ENCODE data around the gene CHGA. TPM values are rescaled to one million over a fixed set of nuclear protein-coding genes. Genes with fewer than 3 reads are reported as not detected.

The CHGA gene
- total RNA-seq, 4 donors from 2014 or later: not detected

DNA sequence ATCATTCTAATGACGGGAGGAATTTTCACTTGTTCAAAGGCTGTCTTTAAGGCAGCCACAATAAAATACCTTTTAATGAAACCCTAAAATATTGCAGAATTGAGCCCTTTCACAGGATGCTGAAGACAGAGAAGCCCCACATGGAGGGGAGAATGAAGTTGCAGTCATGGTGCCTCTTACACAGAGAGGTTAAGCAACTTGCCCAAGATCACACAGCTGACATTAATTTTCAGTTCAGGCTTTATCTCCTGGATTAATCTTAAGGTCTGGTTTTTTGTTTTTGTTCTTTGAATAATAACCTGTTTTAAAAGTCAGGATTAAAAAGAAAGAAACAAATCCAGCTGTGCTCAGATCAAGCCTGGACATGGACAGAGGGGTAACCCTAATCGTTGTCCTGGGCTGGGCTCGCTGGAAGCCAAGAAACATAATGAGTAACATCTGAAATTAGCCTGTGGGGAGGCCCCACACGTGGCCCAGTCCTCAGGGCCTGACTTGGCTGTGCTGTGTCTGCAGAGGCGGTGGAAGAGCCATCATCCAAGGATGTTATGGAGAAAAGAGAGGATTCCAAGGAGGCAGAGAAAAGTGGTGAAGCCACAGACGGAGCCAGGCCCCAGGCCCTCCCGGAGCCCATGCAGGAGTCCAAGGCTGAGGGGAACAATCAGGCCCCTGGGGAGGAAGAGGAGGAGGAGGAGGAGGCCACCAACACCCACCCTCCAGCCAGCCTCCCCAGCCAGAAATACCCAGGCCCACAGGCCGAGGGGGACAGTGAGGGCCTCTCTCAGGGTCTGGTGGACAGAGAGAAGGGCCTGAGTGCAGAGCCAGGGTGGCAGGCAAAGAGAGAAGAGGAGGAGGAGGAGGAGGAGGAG lies 8.0 kb downstream of the CHGA start:
- Histone ChIP-seq H3K27me3 (no peaks in the 10 kb centered on the region), H3K9me3 (no peaks in the 10 kb centered on the region), H3K4me3 (no peak overlapping the region), H3K4me1 (peaks cover 0 to 6% (median 0%) of the 10 kb centered on the region in 4 donors), H3K36me3 (peaks cover 0 to 15% (median 4%) of the 10 kb centered on the region in 3 donors), H3K27ac (peak overlapping the region in 1 of 4 donors; percentile 17)
- DNase-seq (ENCODE audit: low spot score in 2 of 2): no peak
- 55 to 58% methylated on average over 8 of the region's 8 CpGs for WGBS, 2 donors
- no peak for TF ChIP-seq POLR2A (IDR thresholded peaks at IDR 0.05)
- no peak for TF ChIP-seq EP300 (IDR thresholded peaks at IDR 0.05)
- TF ChIP-seq, protein P1, sequence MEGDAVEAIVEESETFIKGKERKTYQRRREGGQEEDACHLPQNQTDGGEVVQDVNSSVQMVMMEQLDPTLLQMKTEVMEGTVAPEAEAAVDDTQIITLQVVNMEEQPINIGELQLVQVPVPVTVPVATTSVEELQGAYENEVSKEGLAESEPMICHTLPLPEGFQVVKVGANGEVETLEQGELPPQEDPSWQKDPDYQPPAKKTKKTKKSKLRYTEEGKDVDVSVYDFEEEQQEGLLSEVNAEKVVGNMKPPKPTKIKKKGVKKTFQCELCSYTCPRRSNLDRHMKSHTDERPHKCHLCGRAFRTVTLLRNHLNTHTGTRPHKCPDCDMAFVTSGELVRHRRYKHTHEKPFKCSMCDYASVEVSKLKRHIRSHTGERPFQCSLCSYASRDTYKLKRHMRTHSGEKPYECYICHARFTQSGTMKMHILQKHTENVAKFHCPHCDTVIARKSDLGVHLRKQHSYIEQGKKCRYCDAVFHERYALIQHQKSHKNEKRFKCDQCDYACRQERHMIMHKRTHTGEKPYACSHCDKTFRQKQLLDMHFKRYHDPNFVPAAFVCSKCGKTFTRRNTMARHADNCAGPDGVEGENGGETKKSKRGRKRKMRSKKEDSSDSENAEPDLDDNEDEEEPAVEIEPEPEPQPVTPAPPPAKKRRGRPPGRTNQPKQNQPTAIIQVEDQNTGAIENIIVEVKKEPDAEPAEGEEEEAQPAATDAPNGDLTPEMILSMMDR (IDR thresholded peaks at IDR 0.05): no peak

GRCh38 chr14:92931681-92932447 lies 8.9 kb downstream of the CHGA start:
- 79% methylated on average over 18 of the region's 18 CpGs for WGBS, 2 donors
- Histone ChIP-seq H3K9me3 (no peaks in the 10 kb centered on the region), H3K4me1 (peaks cover 0 to 6% (median 0%) of the 10 kb centered on the region in 4 donors), H3K27ac (peak overlapping the region in 1 of 4 donors; percentile 17), H3K27me3 (no peaks in the 10 kb centered on the region), H3K4me3 (no peak overlapping the region), H3K36me3 (peaks cover 0 to 24% (median 6%) of the 10 kb centered on the region in 3 donors)
- DNase-seq (ENCODE audit: low spot score in 2 of 2): no peak
- no peak for TF ChIP-seq EP300 (IDR thresholded peaks at IDR 0.05)

DNA sequence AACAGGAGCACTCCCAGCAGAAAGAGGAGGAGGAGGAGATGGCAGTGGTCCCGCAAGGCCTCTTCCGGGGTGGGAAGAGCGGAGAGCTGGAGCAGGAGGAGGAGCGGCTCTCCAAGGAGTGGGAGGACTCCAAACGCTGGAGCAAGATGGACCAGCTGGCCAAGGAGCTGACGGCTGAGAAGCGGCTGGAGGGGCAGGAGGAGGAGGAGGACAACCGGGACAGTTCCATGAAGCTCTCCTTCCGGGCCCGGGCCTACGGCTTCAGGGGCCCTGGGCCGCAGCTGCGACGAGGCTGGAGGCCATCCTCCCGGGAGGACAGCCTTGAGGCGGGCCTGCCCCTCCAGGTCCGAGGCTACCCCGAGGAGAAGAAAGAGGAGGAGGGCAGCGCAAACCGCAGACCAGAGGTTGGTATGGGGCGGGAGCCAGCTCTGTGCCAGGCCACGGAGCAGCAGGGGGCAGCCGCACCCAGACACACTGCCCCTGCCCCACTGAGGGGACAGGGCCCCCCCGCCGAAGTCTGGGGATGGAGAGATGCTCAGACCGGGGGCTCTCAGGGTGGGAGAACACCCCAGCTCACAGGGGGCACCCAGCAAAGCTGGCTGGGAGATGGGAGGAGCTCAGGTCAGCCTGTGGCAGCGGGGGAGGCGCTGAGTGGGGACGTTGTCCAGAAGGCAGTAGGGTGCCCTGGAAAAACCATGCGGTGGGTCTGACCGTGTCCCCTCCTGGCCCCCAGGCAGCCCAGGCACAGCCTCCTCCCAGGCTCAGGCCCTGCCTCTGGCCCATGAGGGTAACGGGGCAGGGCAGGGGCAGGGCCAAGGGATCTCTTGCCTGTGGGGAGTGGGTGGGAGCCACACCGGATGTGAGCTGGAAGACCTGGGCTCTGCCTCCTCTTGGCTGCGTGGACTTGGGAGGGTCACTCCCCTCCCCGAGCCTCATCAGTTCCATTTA lies 9.8 kb downstream of the CHGA start:
- TF ChIP-seq POLR2A (IDR thresholded peaks at IDR 0.05): no peak
- no peaks in the 10 kb centered on the region for H3K27me3 ChIP-seq
- H3K4me3 ChIP-seq: no peak overlapping the region
- peaks cover 0 to 33% (median 6%) of the 10 kb centered on the region in 3 donors for H3K36me3 ChIP-seq
- peaks cover 0 to 6% (median 0%) of the 10 kb centered on the region in 4 donors for H3K4me1 ChIP-seq
- DNase-seq (ENCODE audit: low spot score in 2 of 2): no peak
- H3K9me3 ChIP-seq: no peaks in the 10 kb centered on the region
- 65% methylated on average over 33 to 35 of the region's 35 CpGs for WGBS, 2 donors
- H3K27ac ChIP-seq: no peak overlapping the region

DNA sequence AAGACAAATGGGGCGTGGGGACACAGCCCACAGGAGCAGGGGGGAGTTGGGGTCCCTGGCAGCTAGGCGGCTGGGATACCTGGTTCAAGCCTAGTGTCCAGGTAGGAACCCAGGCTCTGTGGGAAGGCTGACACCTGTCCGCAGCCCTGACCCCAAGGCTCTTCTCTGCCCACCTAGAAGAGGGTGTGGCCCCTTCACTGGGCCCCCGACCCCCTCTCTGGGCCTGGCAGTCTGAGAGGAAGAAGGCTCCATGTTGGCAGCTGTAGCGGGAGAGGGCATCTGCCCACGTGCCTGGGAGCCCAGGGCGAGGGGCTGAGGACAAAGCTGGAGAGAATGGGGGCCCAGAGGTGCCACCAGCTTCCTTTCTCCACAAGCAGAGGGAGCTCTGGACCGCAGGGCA lies 10.5 kb downstream of the CHGA start:
- H3K4me3 ChIP-seq: no peak overlapping the region
- TF ChIP-seq EP300 (IDR thresholded peaks at IDR 0.05) (no peak), POLR2A (IDR thresholded peaks at IDR 0.05) (no peak)
- TF ChIP-seq, protein P1 (IDR thresholded peaks at IDR 0.05): no peak

GRCh38 chr14:92934196-92935085 lies 11.5 kb downstream of the CHGA start:
- DNase-seq (ENCODE audit: low spot score in 2 of 2): no peak
- Histone ChIP-seq H3K9me3 (no peaks in the 10 kb centered on the region), H3K27me3 (no peaks in the 10 kb centered on the region), H3K4me3 (no peak overlapping the region), H3K36me3 (peaks cover 0 to 50% (median 6%) of the 10 kb centered on the region in 3 donors), H3K4me1 (peaks cover 0 to 6% (median 0%) of the 10 kb centered on the region in 4 donors), H3K27ac (no peak overlapping the region)
- TF ChIP-seq, protein P1 (IDR thresholded peaks at IDR 0.05): no peak
- no peak for TF ChIP-seq EP300 (IDR thresholded peaks at IDR 0.05)
- no peak for TF ChIP-seq POLR2A (IDR thresholded peaks at IDR 0.05)
- WGBS, 2 donors: 71 to 79% methylated on average over 17 to 18 of the region's 19 CpGs

More for the DNA sequence above, 10.5 kb downstream of the CHGA start:
- peaks cover 0 to 40% (median 6%) of the 10 kb centered on the region in 3 donors for H3K36me3 ChIP-seq
- H3K27me3 ChIP-seq: no peaks in the 10 kb centered on the region
- peaks cover 0 to 6% (median 0%) of the 10 kb centered on the region in 4 donors for H3K4me1 ChIP-seq
- no peak for DNase-seq (ENCODE audit: low spot score in 2 of 2)
- WGBS, 2 donors: 68 to 78% methylated on average over 6 to 8 of the region's 8 CpGs
- H3K27ac ChIP-seq: no peak overlapping the region
- no peaks in the 10 kb centered on the region for H3K9me3 ChIP-seq
